Measurements from ENCODE around the gene SMARCC1. TPM values are rescaled to one million over a fixed set of nuclear protein-coding genes. Genes with fewer than 3 reads are reported as not detected.

SMARCC1 gene
- total RNA-seq, 1 donor from 2014 or later: 113 TPM

DNA sequence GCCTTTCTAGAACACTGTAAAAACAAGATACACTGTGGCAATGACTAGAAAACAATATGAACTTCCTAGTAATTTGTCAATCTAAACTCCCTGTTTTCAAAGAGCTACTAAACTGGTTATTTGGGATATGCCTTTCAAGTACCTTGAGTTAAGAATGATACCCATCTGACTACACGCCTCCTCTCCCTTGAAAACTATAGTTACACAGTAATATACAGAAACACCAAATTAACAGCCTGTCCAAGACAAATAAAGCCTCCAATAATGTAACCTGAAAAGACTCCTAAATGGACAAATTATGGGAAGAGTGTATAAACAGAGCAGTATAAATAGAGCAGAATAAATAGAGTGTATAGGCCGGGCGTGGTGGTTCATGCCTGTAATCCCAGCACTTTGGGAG is 70.1 kb downstream of the SMARCC1 start:
- intact Hi-C loops (cut with micrococcal nuclease): no loop called here

- intact Hi-C loops (cut with micrococcal nuclease): loop anchor here (5.0 kb wide), 1 partner anchor 82 kb away; no protein-coding TSS in a partner anchor
These were observed 76.3 kb downstream of the SMARCC1 start for GRCh38 chr3:47705391-47705790.

- intact Hi-C loops (cut with micrococcal nuclease): no loop called here
These were observed 77.5 kb downstream of the SMARCC1 start for GRCh38 chr3:47704237-47704612.

DNA sequence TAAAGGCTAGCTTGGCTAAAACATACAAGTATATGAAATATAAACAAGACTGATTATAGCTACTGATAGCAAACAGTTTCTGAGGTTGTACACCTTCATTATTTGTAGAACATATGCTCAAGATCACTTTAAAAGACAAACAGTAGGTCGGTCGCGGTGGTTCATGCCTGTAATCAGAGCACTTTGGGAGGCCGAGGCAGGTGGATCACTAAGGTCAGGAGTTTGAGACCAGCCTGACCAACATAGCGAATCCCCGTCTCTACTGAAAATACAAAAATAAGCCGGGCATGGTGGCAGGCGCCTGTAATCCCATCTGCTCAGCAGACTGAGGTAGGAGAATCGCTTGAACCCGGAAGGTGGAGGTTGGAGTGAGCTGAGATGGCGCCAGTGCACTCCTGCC is 80.3 kb downstream of the SMARCC1 start:
- intact Hi-C loops (cut with micrococcal nuclease): no loop called here

- intact Hi-C loops (cut with micrococcal nuclease): no loop called here
These were observed 89.5 kb downstream of the SMARCC1 start for GRCh38 chr3:47692158-47692557.

DNA sequence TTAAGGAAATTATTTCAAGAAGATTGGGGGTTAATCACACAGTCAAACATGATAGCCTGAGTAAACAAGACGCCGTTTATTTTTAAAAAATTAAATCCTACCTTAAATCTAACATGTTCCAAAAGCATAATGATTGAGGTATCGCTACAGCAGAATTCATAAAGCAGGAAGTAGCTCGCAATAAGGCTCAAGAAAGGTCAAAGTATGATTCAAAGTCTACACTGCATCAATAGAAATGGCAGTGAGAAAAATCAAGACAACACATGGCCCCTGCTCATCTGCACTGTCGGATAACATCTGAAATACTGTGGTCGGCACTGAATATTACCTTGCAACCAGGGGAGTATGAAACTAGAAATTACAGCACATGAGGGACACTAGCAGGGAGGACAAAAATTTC is 93.2 kb downstream of the SMARCC1 start:
- intact Hi-C loops (cut with micrococcal nuclease): no loop called here

DNA sequence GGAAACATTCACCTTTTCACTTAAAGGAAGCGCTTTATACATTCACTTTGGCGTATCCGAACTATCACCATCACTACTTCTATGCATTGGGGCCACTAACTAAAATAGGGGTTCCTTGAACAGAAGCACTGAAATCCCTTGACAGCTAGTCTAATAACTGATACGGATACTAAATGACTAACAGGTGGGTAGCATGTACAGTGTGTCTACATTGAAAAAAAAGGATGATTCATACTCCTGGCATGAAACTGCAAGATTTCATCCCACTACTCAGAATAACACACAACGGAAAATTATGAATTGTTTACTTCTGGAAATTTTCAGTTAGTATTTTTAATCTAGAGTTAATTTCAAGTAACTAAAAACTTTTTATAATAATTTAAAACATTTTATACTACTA is 96.7 kb downstream of the SMARCC1 start:
- intact Hi-C loops (cut with micrococcal nuclease): no loop called here

GRCh38 chr3:47681016-47681415 is 100.7 kb downstream of the SMARCC1 start:
- intact Hi-C loops (cut with micrococcal nuclease): no loop called here

DNA sequence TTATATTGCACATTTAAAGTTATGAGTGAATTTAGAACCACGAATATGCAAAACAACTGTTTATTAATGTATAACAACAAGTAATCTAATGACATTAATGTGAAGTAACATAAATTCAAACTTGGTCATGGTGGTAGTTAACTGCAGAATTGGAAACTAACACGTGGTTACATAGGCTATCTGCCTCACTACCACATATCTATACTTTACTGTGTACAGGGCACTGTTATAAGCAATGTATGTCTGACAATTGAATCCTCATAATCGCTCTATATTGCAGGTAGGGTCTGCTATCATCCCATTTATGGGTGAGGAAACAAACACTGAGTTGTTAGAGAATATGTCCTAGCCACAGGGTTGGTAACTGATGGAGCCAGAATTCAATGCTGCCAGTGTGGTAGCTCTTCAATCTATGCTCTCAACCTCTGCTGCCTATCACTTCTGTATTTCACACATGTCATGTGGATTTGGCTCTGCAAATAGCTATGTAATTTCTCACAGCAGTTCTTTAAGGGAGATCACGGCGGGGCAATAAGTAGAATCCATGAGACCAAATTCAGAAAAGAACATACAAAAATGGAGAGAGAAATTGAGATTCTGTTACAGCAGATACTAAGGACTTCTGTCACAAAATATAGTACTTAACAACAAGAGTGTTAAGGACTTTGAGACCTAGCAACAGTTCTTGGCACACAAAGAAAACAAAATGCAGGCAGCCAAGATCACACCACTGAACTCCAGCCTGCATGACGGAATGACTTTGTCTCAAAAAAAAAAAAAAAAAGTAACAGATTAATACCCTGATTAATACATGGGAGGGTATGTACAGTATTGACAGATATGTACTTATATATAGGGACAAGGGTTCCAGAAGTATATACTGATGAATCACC is 103.0 kb downstream of the SMARCC1 start:
- intact Hi-C loops (cut with micrococcal nuclease): no loop called here

- intact Hi-C loops (cut with micrococcal nuclease): no loop called here
These were observed 112.5 kb downstream of the SMARCC1 start for GRCh38 chr3:47669026-47669749.

- intact Hi-C loops (cut with micrococcal nuclease): no loop called here
These were observed 115.6 kb downstream of the SMARCC1 start for GRCh38 chr3:47666118-47666517.

DNA sequence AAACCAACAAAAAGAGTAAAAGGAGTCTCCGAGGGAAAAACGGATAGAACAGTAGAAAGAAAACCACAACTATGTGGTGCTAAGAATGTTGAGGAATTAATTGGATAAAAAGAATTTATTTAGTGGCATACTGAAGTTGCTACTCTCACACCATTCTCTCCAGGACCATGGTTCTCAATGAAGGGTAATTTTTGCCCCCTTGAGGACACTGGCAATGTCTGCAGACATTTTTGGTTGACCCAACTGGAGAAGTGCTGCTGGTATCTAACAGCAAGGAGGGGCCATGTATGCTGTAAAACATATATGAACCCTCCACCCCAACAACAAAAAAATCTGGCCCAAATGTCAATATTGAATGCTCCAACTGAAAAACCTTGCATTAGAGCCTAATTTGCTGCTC is 117.2 kb downstream of the SMARCC1 start:
- intact Hi-C loops (cut with micrococcal nuclease): loop anchor here (2.0 kb wide), 1 partner anchor 142 kb away; no protein-coding TSS in a partner anchor

DNA sequence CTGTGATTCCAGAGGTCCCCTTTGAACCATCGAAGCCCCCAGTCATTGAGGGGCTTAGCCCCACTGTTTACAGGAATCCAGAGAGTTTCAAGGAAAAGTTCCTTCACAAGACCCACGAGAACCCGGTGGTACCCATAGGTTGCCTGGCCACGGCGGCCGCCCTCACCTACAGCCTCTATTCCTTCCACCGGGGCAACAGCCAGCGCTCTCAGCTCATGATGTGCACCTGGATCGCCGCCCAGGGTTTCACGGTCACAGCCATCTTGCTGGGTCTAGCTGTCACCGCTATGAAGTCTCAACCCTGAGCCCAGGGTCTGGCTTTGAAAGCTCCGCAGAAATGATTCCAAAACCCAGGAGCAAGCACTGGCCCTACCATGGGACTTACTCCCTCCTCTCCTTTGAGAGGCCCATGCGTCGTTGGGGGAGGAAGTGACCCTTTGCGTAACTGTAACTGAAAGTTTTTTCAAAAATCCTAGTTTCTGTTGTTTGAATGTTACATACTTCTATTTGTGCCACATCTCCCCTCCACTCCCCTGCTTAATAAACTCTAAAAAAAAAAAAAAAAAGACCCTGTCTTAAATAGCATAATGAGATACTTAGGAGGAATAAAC is 118.0 kb downstream of the SMARCC1 start:
- intact Hi-C loops (cut with micrococcal nuclease): loop anchor here (2.0 kb wide), 1 partner anchor 141 kb away; no protein-coding TSS in a partner anchor

DNA sequence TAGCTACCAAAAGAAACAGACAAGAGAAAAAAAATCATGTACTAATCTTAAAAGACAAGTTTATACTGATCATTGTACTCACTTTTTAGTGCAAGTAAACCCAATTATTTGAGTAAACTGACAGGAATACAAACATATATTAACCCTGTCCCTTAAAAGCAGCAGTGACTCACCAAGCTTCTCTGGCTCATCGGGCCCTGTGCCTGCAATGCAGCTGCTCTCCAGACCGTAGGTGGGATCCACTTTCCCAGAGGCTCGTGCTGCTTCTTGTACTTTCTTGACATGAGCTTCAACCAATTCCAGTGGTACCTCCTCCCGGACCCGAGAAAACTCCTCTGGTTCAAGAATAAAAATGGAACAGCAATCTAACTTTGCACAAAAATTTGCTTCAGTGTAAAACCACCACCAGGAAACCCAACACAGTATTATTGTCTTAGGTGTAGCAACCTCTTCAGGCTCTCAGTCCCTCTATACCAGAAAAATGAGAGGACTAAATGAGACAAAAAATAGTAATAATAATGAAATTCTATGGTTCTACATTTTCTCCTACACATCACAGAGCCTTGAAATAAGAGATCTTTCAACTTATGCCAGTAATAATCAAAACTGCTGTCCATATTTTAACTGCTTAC is 120.5 kb downstream of the SMARCC1 start:
- intact Hi-C loops (cut with micrococcal nuclease): no loop called here

DNA sequence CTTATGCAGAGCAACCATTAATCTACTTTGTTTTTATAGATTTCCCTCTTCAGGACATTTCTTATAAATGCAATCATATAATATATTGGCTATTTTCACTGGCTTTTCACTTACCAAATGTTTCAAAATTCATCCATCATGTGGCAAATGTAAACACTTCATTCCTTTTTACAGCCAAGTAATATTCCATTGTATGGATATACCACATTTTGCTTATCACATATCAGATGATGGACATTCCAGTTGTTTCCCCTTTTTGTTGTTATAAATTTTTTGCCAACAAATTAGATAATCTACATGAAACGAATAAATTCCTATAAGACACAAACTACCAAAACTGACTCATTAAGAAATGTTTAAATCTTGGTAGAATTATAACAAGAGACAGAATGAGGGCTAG is 123.2 kb downstream of the SMARCC1 start:
- intact Hi-C loops (cut with micrococcal nuclease): no loop called here

GRCh38 chr3:47652142-47652541 is 129.6 kb downstream of the SMARCC1 start:
- intact Hi-C loops (cut with micrococcal nuclease): no loop called here

GRCh38 chr3:47650294-47650693 is 131.4 kb downstream of the SMARCC1 start:
- intact Hi-C loops (cut with micrococcal nuclease): no loop called here

DNA sequence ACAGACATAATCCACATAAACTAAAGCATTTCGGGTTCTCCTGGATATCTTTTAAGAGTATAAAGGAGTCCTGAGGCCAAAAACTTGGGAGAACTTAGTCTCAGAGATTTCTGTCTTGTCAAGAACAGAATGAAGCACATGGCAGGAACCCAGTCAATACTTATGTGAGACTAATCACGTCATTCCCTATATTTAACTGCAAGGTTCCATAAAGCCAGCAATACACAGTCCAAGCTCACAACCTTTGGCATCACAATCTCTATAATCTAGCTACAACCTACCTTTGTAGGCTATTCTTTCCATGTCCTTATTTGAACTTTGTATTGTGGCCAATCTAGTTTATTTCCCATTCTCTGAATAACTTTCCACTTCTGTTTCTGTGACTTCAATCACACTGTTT is 134.1 kb downstream of the SMARCC1 start:
- intact Hi-C loops (cut with micrococcal nuclease): no loop called here

DNA sequence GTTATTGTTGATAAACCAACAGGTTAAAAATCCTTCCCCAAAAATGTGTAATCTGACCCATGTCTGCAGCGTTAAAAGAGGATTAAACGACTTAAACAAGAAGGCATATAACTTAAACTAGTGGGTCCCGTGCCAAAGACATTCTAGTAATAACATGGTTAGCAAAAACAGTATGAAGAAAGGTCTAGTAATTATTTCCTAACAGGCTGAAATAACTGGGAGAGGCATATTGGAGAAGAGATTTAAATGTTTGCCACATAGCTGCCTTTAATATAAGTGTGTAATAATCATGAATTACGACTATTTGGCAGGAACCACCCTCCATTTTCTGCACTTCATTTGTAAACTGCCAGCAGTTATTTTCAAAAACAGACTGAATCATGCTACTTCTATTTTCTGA is 135.3 kb downstream of the SMARCC1 start:
- intact Hi-C loops (cut with micrococcal nuclease): no loop called here

GRCh38 chr3:47645551-47645950 is 136.1 kb downstream of the SMARCC1 start:
- intact Hi-C loops (cut with micrococcal nuclease): no loop called here

GRCh38 chr3:47643092-47643491 is 138.6 kb downstream of the SMARCC1 start:
- intact Hi-C loops (cut with micrococcal nuclease): no loop called here

DNA sequence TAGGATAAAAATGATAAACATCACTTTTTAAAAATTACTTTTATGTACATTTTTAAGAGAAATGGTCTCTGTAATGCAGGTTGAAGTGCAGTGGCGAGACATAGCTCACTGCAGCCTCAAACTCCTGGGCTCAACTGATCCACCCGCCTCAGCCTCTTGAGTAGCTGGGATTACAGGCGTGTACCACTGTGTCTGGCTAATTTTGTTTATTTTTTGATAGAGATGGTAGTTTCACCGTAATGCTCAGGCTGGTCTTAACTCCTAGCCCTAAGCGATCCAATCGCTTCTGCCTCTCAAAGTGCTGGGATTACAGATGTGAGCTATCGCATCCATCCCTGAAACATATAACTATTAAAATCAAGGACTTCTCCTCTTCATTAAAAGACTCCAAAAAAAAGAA is 140.0 kb downstream of the SMARCC1 start:
- intact Hi-C loops (cut with micrococcal nuclease): no loop called here

All from T-helper 1 cell treated with Interleukin-12 subunit alpha and Interleukin-12 subunit beta and Interleukin-4 antibody, amounts not matched to agents 30 ng/mL and 1 ng/mL, for 36 hours (primary cell).